Bone marrow (tissue), 2 donors: Measurements from ENCODE around the gene TEX9.
"Not testable (repeated sequence)": the region's sequence is repeated elsewhere in the genome, so short reads cannot be mapped to it uniquely, and the experiment has no call there.

Source experiments
- DNase-seq, 2 donors: peaks; one replicate each; lab custom pipeline; 2025; lab: John Stamatoyannopoulos, UW

Gene TEX9

GRCh38 chr15:56365075-56365711 lies at the start of gene TEX9:
TEX9 (plus strand) TSS chr15:56365426; CDS start chr15:56365451, 25 bp downstream.
- peak; percentile 27 to 43 for DNase-seq

- not testable (repeated sequence) for DNase-seq
Measured at GRCh38 chr15:56316561-56316960, 48.7 kb upstream of the TEX9 start.

GRCh38 chr15:56320316-56320715 lies 44.9 kb upstream of the TEX9 start:
- DNase-seq = no peak

- DNase-seq = no peak
Measured at GRCh38 chr15:56320861-56321260, 44.4 kb upstream of the TEX9 start.

GRCh38 chr15:56322444-56322843 lies 42.8 kb upstream of the TEX9 start:
- no peak for DNase-seq

- no peak for DNase-seq
Measured at GRCh38 chr15:56323435-56323834, 41.8 kb upstream of the TEX9 start.

- DNase-seq = no peak
Measured at GRCh38 chr15:56325186-56325585, 40.0 kb upstream of the TEX9 start.

GRCh38 chr15:56327721-56328502 lies 37.3 kb upstream of the TEX9 start:
- no peak for DNase-seq

GRCh38 chr15:56337084-56337725 lies 28.0 kb upstream of the TEX9 start:
- DNase-seq = no peak

- no peak for DNase-seq
Measured at GRCh38 chr15:56339594-56339993, 25.6 kb upstream of the TEX9 start.

- no peak for DNase-seq
Measured at GRCh38 chr15:56341201-56341600, 24.0 kb upstream of the TEX9 start.

GRCh38 chr15:56342653-56343052 lies 22.6 kb upstream of the TEX9 start:
- no peak for DNase-seq

GRCh38 chr15:56343879-56344278 lies 21.3 kb upstream of the TEX9 start:
- DNase-seq = no peak

- no peak for DNase-seq
Measured at GRCh38 chr15:56344336-56344735, 20.9 kb upstream of the TEX9 start.

- DNase-seq = no peak
Measured at GRCh38 chr15:56346414-56346813, 18.8 kb upstream of the TEX9 start.

GRCh38 chr15:56349554-56349953 lies 15.7 kb upstream of the TEX9 start:
- DNase-seq = no peak

- no peak for DNase-seq
Measured at GRCh38 chr15:56351353-56351752, 13.9 kb upstream of the TEX9 start.

GRCh38 chr15:56351957-56352506 lies 13.2 kb upstream of the TEX9 start:
- no peak for DNase-seq

- DNase-seq = no peak
Measured at GRCh38 chr15:56353119-56353518, 12.1 kb upstream of the TEX9 start.

GRCh38 chr15:56353740-56354139 lies 11.5 kb upstream of the TEX9 start:
- DNase-seq = no peak

GRCh38 chr15:56356616-56357015 lies 8.6 kb upstream of the TEX9 start:
- DNase-seq = no peak

- DNase-seq = no peak
Measured at GRCh38 chr15:56358604-56359003, 6.6 kb upstream of the TEX9 start.

- no peak for DNase-seq
Measured at GRCh38 chr15:56361987-56362386, 3.2 kb upstream of the TEX9 start.
